ENCODE measurements around the gene FFAR4. TPM values are rescaled to one million over a fixed set of nuclear protein-coding genes. Genes with fewer than 3 reads are reported as not detected.

The FFAR4 gene
- total RNA-seq, 1 donor = not detected

GRCh38 chr10:93565446-93565845, 1.0 kb upstream of the FFAR4 start:
- TF ChIP-seq, protein P1, sequence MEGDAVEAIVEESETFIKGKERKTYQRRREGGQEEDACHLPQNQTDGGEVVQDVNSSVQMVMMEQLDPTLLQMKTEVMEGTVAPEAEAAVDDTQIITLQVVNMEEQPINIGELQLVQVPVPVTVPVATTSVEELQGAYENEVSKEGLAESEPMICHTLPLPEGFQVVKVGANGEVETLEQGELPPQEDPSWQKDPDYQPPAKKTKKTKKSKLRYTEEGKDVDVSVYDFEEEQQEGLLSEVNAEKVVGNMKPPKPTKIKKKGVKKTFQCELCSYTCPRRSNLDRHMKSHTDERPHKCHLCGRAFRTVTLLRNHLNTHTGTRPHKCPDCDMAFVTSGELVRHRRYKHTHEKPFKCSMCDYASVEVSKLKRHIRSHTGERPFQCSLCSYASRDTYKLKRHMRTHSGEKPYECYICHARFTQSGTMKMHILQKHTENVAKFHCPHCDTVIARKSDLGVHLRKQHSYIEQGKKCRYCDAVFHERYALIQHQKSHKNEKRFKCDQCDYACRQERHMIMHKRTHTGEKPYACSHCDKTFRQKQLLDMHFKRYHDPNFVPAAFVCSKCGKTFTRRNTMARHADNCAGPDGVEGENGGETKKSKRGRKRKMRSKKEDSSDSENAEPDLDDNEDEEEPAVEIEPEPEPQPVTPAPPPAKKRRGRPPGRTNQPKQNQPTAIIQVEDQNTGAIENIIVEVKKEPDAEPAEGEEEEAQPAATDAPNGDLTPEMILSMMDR (IDR thresholded peaks at IDR 0.05; ENCODE audit: extremely low read depth, low read depth, low read length) = no peak
- Histone ChIP-seq H3K36me3 (ENCODE audit: insufficient read depth, low read length) (no peaks in the 10 kb centered on the region), H3K27ac (ENCODE audit: low read depth, low read length) (no peak overlapping the region), H3K9me3 (ENCODE audit: low read depth, low read length) (no peaks in the 10 kb centered on the region), H4K20me1 (ENCODE audit: insufficient read depth, low read length) (no peaks in the 10 kb centered on the region), H3K27me3 (ENCODE audit: insufficient read depth, low read length) (peaks cover 60% of the 10 kb centered on the region), H2AFZ (ENCODE audit: low read length) (no peak overlapping the region), H3K4me2 (ENCODE audit: insufficient read depth, low read length) (no peak overlapping the region), H3K79me2 (ENCODE audit: insufficient read depth, low read length) (no peaks in the 10 kb centered on the region), H3K4me1 (ENCODE audit: insufficient read depth, low read length) (no peaks in the 10 kb centered on the region), H3K4me3 (ENCODE audit: insufficient read depth, low read length) (no peak overlapping the region)
- no peak for DNase-seq (ENCODE audit: insufficient read length, low spot score, missing footprints)

- Histone ChIP-seq H3K36me3 (ENCODE audit: insufficient read depth, low read length) (no peaks in the 10 kb centered on the region), H3K4me3 (ENCODE audit: insufficient read depth, low read length) (no peak overlapping the region), H3K4me1 (ENCODE audit: insufficient read depth, low read length) (no peaks in the 10 kb centered on the region), H2AFZ (ENCODE audit: low read length) (no peak overlapping the region), H4K20me1 (ENCODE audit: insufficient read depth, low read length) (no peaks in the 10 kb centered on the region), H3K27me3 (ENCODE audit: insufficient read depth, low read length) (peaks cover 80% of the 10 kb centered on the region), H3K79me2 (ENCODE audit: insufficient read depth, low read length) (no peaks in the 10 kb centered on the region), H3K27ac (ENCODE audit: low read depth, low read length) (no peak overlapping the region), H3K9me3 (ENCODE audit: low read depth, low read length) (no peaks in the 10 kb centered on the region), H3K4me2 (ENCODE audit: insufficient read depth, low read length) (no peak overlapping the region)
- TF ChIP-seq, protein P1 (IDR thresholded peaks at IDR 0.05; ENCODE audit: extremely low read depth, low read depth, low read length) = no peak
- DNase-seq (ENCODE audit: insufficient read length, low spot score, missing footprints) = no peak
Observed at GRCh38 chr10:93567277-93568104, 1.0 kb downstream of the FFAR4 start.

- Histone ChIP-seq H3K27me3 (ENCODE audit: insufficient read depth, low read length) (peaks cover 85% of the 10 kb centered on the region), H3K79me2 (ENCODE audit: insufficient read depth, low read length) (no peaks in the 10 kb centered on the region), H2AFZ (ENCODE audit: low read length) (no peak overlapping the region), H3K4me1 (ENCODE audit: insufficient read depth, low read length) (no peaks in the 10 kb centered on the region), H3K9me3 (ENCODE audit: low read depth, low read length) (no peaks in the 10 kb centered on the region), H3K4me2 (ENCODE audit: insufficient read depth, low read length) (no peak overlapping the region), H3K27ac (ENCODE audit: low read depth, low read length) (no peak overlapping the region), H3K4me3 (ENCODE audit: insufficient read depth, low read length) (no peak overlapping the region), H3K36me3 (ENCODE audit: insufficient read depth, low read length) (no peaks in the 10 kb centered on the region), H4K20me1 (ENCODE audit: insufficient read depth, low read length) (no peaks in the 10 kb centered on the region)
- no peak for DNase-seq (ENCODE audit: insufficient read length, low spot score, missing footprints)
- TF ChIP-seq, protein P1 (IDR thresholded peaks at IDR 0.05; ENCODE audit: extremely low read depth, low read depth, low read length) = no peak
Observed at GRCh38 chr10:93568105-93568390, 1.6 kb downstream of the FFAR4 start.

- Histone ChIP-seq H4K20me1 (ENCODE audit: insufficient read depth, low read length) (no peaks in the 10 kb centered on the region), H3K27me3 (ENCODE audit: insufficient read depth, low read length) (peaks cover 84% of the 10 kb centered on the region), H3K4me1 (ENCODE audit: insufficient read depth, low read length) (no peaks in the 10 kb centered on the region), H3K79me2 (ENCODE audit: insufficient read depth, low read length) (no peaks in the 10 kb centered on the region), H3K9me3 (ENCODE audit: low read depth, low read length) (no peaks in the 10 kb centered on the region), H2AFZ (ENCODE audit: low read length) (no peak overlapping the region), H3K4me2 (ENCODE audit: insufficient read depth, low read length) (no peak overlapping the region), H3K27ac (ENCODE audit: low read depth, low read length) (no peak overlapping the region), H3K4me3 (ENCODE audit: insufficient read depth, low read length) (no peak overlapping the region), H3K36me3 (ENCODE audit: insufficient read depth, low read length) (no peaks in the 10 kb centered on the region)
- TF ChIP-seq, protein P1 (IDR thresholded peaks at IDR 0.05; ENCODE audit: extremely low read depth, low read depth, low read length) = no peak
- DNase-seq (ENCODE audit: insufficient read length, low spot score, missing footprints) = no peak
Observed at GRCh38 chr10:93570383-93570782, 3.9 kb downstream of the FFAR4 start.

All from osteoblast (primary cell).